HEK293T (cell line): ENCODE data around the gene ABLIM2.

Experiments
- LEF1 ChIP-seq: fragments of 450-650 bp; IDR thresholded peaks from 2 replicates; pipeline ENCODE4 v1.6.1; 2017; ENCODE audit warnings: mild to moderate bottlenecking, borderline replicate concordance
- TARDBP ChIP-seq: fragments of 450-650 bp; IDR thresholded peaks from 2 replicates; pipeline ENCODE4 v1.6.1; 2016

DNA sequence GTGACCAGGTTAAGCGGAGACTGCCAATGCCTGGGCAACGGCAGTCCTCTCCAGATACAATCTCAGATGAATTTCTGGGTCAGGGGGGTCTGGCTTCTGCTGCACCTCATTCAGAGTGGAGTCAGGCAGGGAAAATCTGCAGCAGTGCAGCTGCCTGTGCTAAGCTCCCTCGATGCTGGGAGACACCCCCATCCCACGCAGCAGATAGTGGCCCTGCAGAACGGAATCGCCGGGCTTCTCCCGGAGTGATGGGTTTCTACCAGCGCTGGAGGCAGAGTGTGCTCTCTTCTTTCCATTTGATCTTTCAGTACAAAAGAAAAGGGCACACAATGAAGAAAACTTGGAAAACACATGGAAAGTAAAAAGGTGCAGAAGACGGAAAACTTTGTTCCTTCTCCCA is 5.2 kb downstream of the ABLIM2 start:
- TF ChIP-seq LEF1 (no peak), TARDBP (no peak)
